HepG2 (cell line): Measurements from ENCODE around the gene SHROOM2. TPM values are rescaled to one million over a fixed set of nuclear protein-coding genes. Genes with fewer than 3 reads are reported as not detected.

Source experiments
- ATAC-seq: fragments of 200-7000 bp; cut with Tn5 transposase; 3 replicates; pipeline ENCODE4 v1.9.1; 2020; ENCODE audit warnings: mild to moderate bottlenecking, moderate library complexity
- BruUV-seq: library from RNA; stranded (reverse); fragments of 400-500 nt; replicated peaks from 2 replicates; lab custom pipeline; 2021; lab: Mats Ljungman, UMichigan
- CTCF ChIA-PET: fragments of 300-600 bp; formaldehyde crosslinking; extraction: SDS; loops from one replicate; lab custom pipeline; 2021; ENCODE audit warnings: low total read pairs, inconsistent platforms, low intra/inter-chr PET ratio; lab: Yijun Ruan, JAX
- POLR2A ChIA-PET: fragments of 350-600 bp; sonication (Branson Sonifier 250); formaldehyde crosslinking; loops from one replicate; lab custom pipeline; 2020; ENCODE audit warnings: antibody characterized with exemption, inconsistent platforms; lab: Yijun Ruan, JAX
- DNase-seq: peaks from one replicate; pipeline ENCODE4 v3.0.0-alpha.2; 2015; ENCODE audit warnings: low spot score
- FAIRE-seq: peaks from 3 replicates; lab custom pipeline; 2011; peaks lifted over from hg19 to GRCh38; lab: Jason Lieb, UNC
- H2AFZ ChIP-seq: one replicate; pipeline ENCODE4 v1.6.1; 2011; ENCODE audit warnings: low read length, inconsistent platforms
- H3K27ac ChIP-seq: fragments of 300-600 bp; 3 replicates; pipeline ENCODE4 v1.8.0; 2011; ENCODE audit warnings: mixed run types, mild to moderate bottlenecking, mixed read lengths, low read length, inconsistent platforms; ENCODE audit not compliant: insufficient read depth; ENCODE audit errors: extremely low read length
- H3K27me3 ChIP-seq, 2 experiments: fragments of 200-600 bp in 1 of 2; 2 replicates in 1 of 2; 3 replicates in 1 of 2; pipeline versions ENCODE4 v1.6.0 to v1.8.0; 2011; ENCODE audit warnings: low read length in 2 of 2, mild to moderate bottlenecking in 2 of 2, moderate library complexity in 2 of 2, inconsistent platforms in 1 of 2; ENCODE audit not compliant: insufficient read depth in 2 of 2, control insufficient read depth in 1 of 2
- H3K36me3 ChIP-seq, 2 experiments: fragments of 200-600 bp in 1 of 2; replicated peaks in 1 of 2; 2 replicates in 1 of 2; 3 replicates in 1 of 2; pipeline versions ENCODE4 v1.5.1 to v1.8.0; 2011; ENCODE audit warnings: low read length in 2 of 2, inconsistent platforms in 1 of 2; ENCODE audit not compliant: insufficient read depth in 2 of 2, control insufficient read depth in 1 of 2
- H3K4me1 ChIP-seq: 2 replicates; pipeline ENCODE4 v1.5.1; 2012; ENCODE audit warnings: low read length, inconsistent platforms; ENCODE audit not compliant: insufficient read depth
- H3K4me2 ChIP-seq: 2 replicates; pipeline ENCODE4 v1.6.0; 2011; ENCODE audit warnings: low read depth, low read length, inconsistent platforms
- H3K4me3 ChIP-seq, 3 experiments: fragments of 200-600 bp in 1 of 3; sonication (generic), shearing (Covaris generic) in 1 of 3; replicated peaks in 1 of 3; 2 replicates each; pipeline ENCODE4 v1.5.1; 2011 to 2016; ENCODE audit warnings: low read length in 3 of 3, inconsistent platforms in 2 of 3, low read depth in 2 of 3, mild to moderate bottlenecking in 2 of 3, control low read depth in 1 of 3, mixed read lengths in 1 of 3; ENCODE audit not compliant: insufficient read depth in 1 of 3
- H3K79me2 ChIP-seq: one replicate; pipeline ENCODE4 v1.6.1; 2011; ENCODE audit warnings: low read length, inconsistent platforms; ENCODE audit not compliant: insufficient read depth
- H3K9ac ChIP-seq: 2 replicates; pipeline ENCODE4 v1.6.0; 2011; ENCODE audit warnings: mild to moderate bottlenecking, low read depth, low read length, inconsistent platforms; ENCODE audit not compliant: insufficient read depth
- H3K9me3 ChIP-seq: 2 replicates; pipeline ENCODE4 v1.5.1; 2012; ENCODE audit warnings: mild to moderate bottlenecking, low read length
- H4K20me1 ChIP-seq: 2 replicates; pipeline ENCODE4 v1.6.0; 2011; ENCODE audit warnings: inconsistent platforms, mild to moderate bottlenecking, low read length, moderate library complexity; ENCODE audit not compliant: insufficient read depth
- CBX2 ChIP-seq, 2 experiments: fragments of 200-600 bp in 1 of 2; sonication (generic); formaldehyde crosslinking in 1 of 2; IDR thresholded peaks; 2 replicates each; pipeline versions ENCODE4 v1.7.0 to v1.8.1; 2018 to 2022; ENCODE audit warnings: low read depth in 2 of 2, low read length in 1 of 2, mild to moderate bottlenecking in 1 of 2, missing genetic modification reagents in 1 of 2
- FOSL2 ChIP-seq: sonication (generic); formaldehyde crosslinking; IDR thresholded peaks from 2 replicates; pipeline ENCODE4 v1.4.0; 2020; ENCODE audit warnings: missing genetic modification reagents
- JUND ChIP-seq: sonication (generic); formaldehyde crosslinking; IDR thresholded peaks from 2 replicates; pipeline ENCODE4 v1.8.0; 2022; ENCODE audit warnings: mild to moderate bottlenecking, missing genetic modification reagents
- PPARG ChIP-seq: conservative IDR thresholded peaks from 2 replicates; pipeline ENCODE4 v1.6.1; 2016; ENCODE audit warnings: missing biosample characterization, missing genetic modification reagents
- RXRB ChIP-seq: IDR thresholded peaks from 2 replicates; pipeline ENCODE4 v1.6.1; 2016; ENCODE audit warnings: borderline replicate concordance, missing genetic modification reagents, missing compliant biosample characterization
- SIN3B ChIP-seq: fragments of 150-350 bp; IDR thresholded peaks from 2 replicates; pipeline ENCODE4 v1.6.1; 2014; ENCODE audit warnings: low read length
- STAG1 ChIP-seq: sonication (generic); formaldehyde crosslinking; IDR thresholded peaks from 2 replicates; pipeline ENCODE4 v1.4.0; 2020; ENCODE audit warnings: missing genetic modification reagents
- TOE1 ChIP-seq: sonication (generic); formaldehyde crosslinking; IDR thresholded peaks from 2 replicates; pipeline ENCODE4 v1.4.0; 2020; ENCODE audit warnings: mild to moderate bottlenecking, missing genetic modification reagents
- YEATS4 ChIP-seq: sonication (generic); formaldehyde crosslinking; IDR thresholded peaks from 2 replicates; pipeline ENCODE4 v1.4.0; 2020; ENCODE audit warnings: missing genetic modification reagents, borderline replicate concordance
- ZSCAN21 ChIP-seq: sonication (generic); formaldehyde crosslinking; IDR thresholded peaks from 2 replicates; pipeline ENCODE4 v1.8.0; 2022; ENCODE audit warnings: mild to moderate bottlenecking, missing genetic modification reagents, moderate library complexity, borderline replicate concordance
- WGBS: methylation state at CpG from one replicate; pipeline ENCODE4 v1.1.6; 2017; ENCODE audit warnings: low lambda C conversion rate; 5-methylcytosine and 5-hydroxymethylcytosine counted together
- in situ Hi-C: cut with HindIII; loops from 2 replicates; pipeline ENCODE4 v1.10.0; 2017; ENCODE audit warnings: low pct_unique_long_range_greater_than_20kb; ENCODE audit not compliant: extremely low pct_ligation_motif_present
- intact Hi-C: fragments of 100-400 bp; cut with micrococcal nuclease; formaldehyde crosslinking; loops from one replicate; pipeline ENCODE4 v1.10.0; 2022; ENCODE audit not compliant: unreplicated experiment
- polyA plus RNA-seq, 8 experiments: library from polyadenylated mRNA; depleted of rRNA in 3 of 8; stranded (reverse) in 7 of 8; unstranded in 1 of 8; fragments of >200 nt; fragmentation: Illumina TruSeq in 4 of 8; extraction: Trizol in 4 of 8; gene quantifications; 2 replicates each; pipeline versions ENCODE4 v1.2.1 to v1.2.3, GENCODE V29; 2011 to 2016; ENCODE audit warnings: low read depth in 4 of 8, missing spikeins in 1 of 8, mixed read lengths in 1 of 8; ENCODE audit not compliant: insufficient read depth in 1 of 8
- total RNA-seq, 5 experiments: library from RNA; depleted of rRNA; stranded (reverse); fragments of >200 nt; fragmentation: Illumina TruSeq; extraction: Trizol; gene quantifications; 2 replicates each; pipeline ENCODE4 v1.2.3, GENCODE V29; 2016; ENCODE audit warnings: low read depth in 1 of 5
- TF ChIP-seq, protein P1 (sequence below): sonication (generic); formaldehyde crosslinking; IDR thresholded peaks from 2 replicates; pipeline ENCODE4 v1.8.0; 2022; ENCODE audit warnings: missing genetic modification reagents, mild to moderate bottlenecking, inconsistent platforms, borderline replicate concordance
- TF ChIP-seq, protein P2 (sequence below): sonication (generic); formaldehyde crosslinking; IDR thresholded peaks from 2 replicates; pipeline ENCODE4 v1.8.1; 2023; ENCODE audit warnings: mild to moderate bottlenecking, inconsistent platforms, moderate library complexity, missing genetic modification reagents, borderline replicate concordance

Gene SHROOM2
- total and polyA plus RNA-seq, 2 of the 13 experiments (the other 11 are each of a cell fraction or from before 2014, with no cell fraction given) = 0.92 to 1.4 TPM

DNA sequence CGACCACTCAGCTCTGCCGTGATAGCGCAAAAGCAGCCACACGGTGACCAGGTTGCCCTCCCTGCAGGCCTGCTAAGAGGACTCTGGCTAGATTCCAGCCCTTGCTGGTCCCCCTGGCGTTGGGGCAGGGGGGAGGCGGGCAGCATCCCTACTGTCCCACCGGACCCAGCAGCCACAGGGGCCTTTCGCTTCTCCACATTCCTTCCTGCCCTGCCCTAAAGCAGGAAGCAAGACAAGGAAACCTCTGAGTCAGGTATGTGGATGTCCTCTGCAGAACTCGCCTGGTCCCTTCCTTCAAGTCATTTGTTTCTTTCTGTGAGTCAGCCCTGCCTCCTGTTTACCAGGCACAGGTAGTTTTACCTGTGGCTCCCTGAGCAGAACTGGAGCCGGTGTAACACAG, 120.7 kb downstream of the SHROOM2 start:
- H3K27me3 ChIP-seq = no peaks in the 10 kb centered on the region
- 95% methylated on average over 3 of the region's 10 CpGs for WGBS
- H3K79me2 ChIP-seq = no peaks in the 10 kb centered on the region
- no peak overlapping the region for H2AFZ ChIP-seq
- H3K36me3 ChIP-seq = no peaks in the 10 kb centered on the region
- DNase-seq (no peak), ATAC-seq (no peak), FAIRE-seq (no peak)
- POLR2A ChIA-PET = no interaction called here
- no peaks in the 10 kb centered on the region for H3K9me3 ChIP-seq
- H3K4me1 ChIP-seq = 0 out of 2 replicates have a peak, but pooled peaks cover 12% of the 10 kb centered on the region
- no peak overlapping the region for H3K4me2 ChIP-seq
- TF ChIP-seq, protein P1, sequence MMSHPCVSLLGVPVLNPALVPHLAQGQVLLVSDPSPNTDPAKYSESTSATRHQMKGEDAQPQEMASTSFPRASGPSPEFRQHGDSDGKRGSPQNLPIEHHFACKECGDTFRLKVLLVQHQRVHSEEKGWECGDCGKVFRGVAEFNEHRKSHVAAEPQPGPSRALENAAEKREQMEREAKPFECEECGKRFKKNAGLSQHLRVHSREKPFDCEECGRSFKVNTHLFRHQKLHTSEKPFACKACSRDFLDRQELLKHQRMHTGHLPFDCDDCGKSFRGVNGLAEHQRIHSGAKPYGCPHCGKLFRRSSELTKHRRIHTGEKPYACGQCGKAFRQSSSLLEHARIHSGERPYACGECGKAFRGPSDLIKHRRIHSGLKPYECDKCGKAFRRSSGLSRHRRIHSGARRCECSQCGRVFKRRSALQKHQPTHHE (CRISPR knock-in tag) = no peak
- TF ChIP-seq YEATS4 (CRISPR knock-in tag) (no peak), SIN3B (no peak), RXRB (CRISPR knock-in tag) (no peak), CBX2 (IDR thresholded peaks at IDR 0.05; ENCODE audit: low read depth, low read length) (no peak), CBX2 (CRISPR knock-in tag; IDR thresholded peaks at IDR 0.05; ENCODE audit: low read depth) (no peak), TOE1 (no peak), PPARG (no peak), ZSCAN21 (CRISPR knock-in tag) (no peak), JUND (CRISPR knock-in tag) (no peak), STAG1 (CRISPR knock-in tag) (no peak), FOSL2 (no peak)
- TF ChIP-seq, protein P2, sequence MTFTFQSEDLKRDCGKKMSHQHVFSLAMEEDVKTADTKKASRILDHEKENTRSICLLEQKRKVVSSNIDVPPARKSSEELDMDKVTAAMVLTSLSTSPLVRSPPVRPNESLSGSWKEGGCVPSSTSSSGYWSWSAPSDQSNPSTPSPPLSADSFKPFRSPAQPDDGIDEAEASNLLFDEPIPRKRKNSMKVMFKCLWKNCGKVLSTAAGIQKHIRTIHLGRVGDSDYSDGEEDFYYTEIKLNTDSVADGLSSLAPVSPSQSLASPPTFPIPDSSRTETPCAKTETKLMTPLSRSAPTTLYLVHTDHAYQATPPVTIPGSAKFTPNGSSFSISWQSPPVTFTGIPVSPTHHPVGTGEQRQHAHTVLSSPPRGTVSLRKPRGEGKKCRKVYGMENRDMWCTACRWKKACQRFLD (CRISPR knock-in tag) = no peak
- in situ Hi-C loops (no loop called here), intact Hi-C loops (no loop called here)
- H3K9ac ChIP-seq = no peak overlapping the region
- CTCF ChIA-PET = no interaction called here
- no peaks in the 10 kb centered on the region for H4K20me1 ChIP-seq
- no peak overlapping the region for H3K27ac ChIP-seq
- no peak overlapping the region for H3K4me3 ChIP-seq
- BruUV-seq = no TSS peak
